PFSK-1 (cell line): ENCODE data around the gene OR2V1.
"Not testable (repeated sequence)": the region's sequence is repeated elsewhere in the genome, so short reads cannot be mapped to it uniquely, and the experiment has no call there.

Experiments used
- FOXP2 ChIP-seq: optimal IDR thresholded peaks from 2 replicates; pipeline ENCODE3; 2011; ENCODE audit warnings: borderline replicate concordance, control low read depth, inconsistent platforms; ENCODE audit not compliant: insufficient read depth; ENCODE audit errors: extremely low read length, extremely low read depth
- POLR2AphosphoS5 ChIP-seq: IDR thresholded peaks from 2 replicates; pipeline ENCODE4 v1.6.1; 2012; ENCODE audit warnings: low read depth, mild to moderate bottlenecking, control low read depth, low read length, moderate library complexity
- SIN3A ChIP-seq: IDR thresholded peaks from 2 replicates; pipeline ENCODE4 v1.6.1; 2012; ENCODE audit warnings: mild to moderate bottlenecking, low read length, moderate library complexity, borderline replicate concordance; ENCODE audit not compliant: insufficient read depth
- TF ChIP-seq, protein P1 (sequence below), 2 experiments: IDR thresholded peaks; 2 replicates each; pipeline versions ENCODE4 v1.6.1 to v1.8.0; 2011 to 2012; ENCODE audit warnings: low read depth in 2 of 2, low read length in 2 of 2, control low read depth in 1 of 2, inconsistent platforms in 1 of 2, mild to moderate bottlenecking in 1 of 2, moderate library complexity in 1 of 2; ENCODE audit not compliant: insufficient read depth in 1 of 2

- TF ChIP-seq, protein P1, sequence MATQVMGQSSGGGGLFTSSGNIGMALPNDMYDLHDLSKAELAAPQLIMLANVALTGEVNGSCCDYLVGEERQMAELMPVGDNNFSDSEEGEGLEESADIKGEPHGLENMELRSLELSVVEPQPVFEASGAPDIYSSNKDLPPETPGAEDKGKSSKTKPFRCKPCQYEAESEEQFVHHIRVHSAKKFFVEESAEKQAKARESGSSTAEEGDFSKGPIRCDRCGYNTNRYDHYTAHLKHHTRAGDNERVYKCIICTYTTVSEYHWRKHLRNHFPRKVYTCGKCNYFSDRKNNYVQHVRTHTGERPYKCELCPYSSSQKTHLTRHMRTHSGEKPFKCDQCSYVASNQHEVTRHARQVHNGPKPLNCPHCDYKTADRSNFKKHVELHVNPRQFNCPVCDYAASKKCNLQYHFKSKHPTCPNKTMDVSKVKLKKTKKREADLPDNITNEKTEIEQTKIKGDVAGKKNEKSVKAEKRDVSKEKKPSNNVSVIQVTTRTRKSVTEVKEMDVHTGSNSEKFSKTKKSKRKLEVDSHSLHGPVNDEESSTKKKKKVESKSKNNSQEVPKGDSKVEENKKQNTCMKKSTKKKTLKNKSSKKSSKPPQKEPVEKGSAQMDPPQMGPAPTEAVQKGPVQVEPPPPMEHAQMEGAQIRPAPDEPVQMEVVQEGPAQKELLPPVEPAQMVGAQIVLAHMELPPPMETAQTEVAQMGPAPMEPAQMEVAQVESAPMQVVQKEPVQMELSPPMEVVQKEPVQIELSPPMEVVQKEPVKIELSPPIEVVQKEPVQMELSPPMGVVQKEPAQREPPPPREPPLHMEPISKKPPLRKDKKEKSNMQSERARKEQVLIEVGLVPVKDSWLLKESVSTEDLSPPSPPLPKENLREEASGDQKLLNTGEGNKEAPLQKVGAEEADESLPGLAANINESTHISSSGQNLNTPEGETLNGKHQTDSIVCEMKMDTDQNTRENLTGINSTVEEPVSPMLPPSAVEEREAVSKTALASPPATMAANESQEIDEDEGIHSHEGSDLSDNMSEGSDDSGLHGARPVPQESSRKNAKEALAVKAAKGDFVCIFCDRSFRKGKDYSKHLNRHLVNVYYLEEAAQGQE (IDR thresholded peaks at IDR 0.05; ENCODE audit: insufficient read depth in 1 of 2, low read depth in 2 of 2, low read length in 2 of 2): peak; percentile 33 to 55; a peak in 2 of 4 replicates
- TF ChIP-seq POLR2AphosphoS5, SIN3A, FOXP2: not testable (repeated sequence)
Observed at GRCh38 chr5:181169459-181170236, 38.7 kb upstream of the OR2V1 start.
